ENCODE measurements around the gene RALGAPA1. TPM values are rescaled to one million over a fixed set of nuclear protein-coding genes. Genes with fewer than 3 reads are reported as not detected.

The RALGAPA1 gene
- total RNA-seq = 9.6 and 12.4 TPM in 2 replicates

DNA sequence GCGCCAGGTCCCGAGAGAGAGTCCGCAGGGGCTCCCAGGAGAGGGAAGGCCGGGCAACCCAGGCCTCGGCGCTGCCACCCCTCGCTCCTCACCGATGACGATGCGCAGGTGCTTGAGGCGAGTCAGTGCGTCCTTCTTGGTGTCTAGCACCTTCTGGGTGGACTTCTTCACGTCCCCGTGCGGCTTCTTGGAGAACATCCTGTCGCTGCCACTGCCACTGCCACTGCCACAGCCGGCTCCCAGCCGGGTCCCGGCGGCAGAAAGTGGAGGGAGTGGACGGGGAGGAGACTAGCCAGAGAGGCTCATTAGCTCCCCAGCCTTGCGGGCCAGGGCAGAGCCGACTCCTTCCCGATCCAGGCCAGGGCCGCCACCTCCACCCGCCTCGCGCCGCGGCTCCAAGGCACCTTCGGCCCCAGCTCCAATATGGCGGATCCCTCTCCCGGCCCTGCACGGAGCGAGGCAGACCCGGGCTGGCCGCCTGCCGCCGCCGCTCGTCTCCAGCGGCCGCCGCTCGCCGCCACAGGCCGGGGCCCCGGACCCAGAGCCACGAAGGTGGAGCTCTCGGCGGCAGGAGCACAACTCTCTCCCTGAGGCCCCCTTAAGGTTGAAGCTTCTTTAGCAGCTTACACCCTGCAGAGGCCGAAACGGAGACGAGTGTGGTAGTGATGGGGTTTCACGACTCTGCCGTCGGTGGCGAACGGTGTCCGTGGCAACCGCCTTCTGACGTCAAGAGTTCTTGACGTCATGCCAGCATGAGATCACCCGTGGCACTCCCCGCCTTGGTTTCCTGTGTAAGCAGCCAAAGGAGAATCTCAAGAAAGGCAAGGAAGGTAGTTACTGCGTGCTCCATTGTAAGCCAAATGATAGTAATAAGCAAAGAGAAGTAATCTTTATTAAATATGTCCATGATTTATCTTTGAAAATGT lies at the start of gene RALGAPA1:
Gene RALGAPA1 (minus strand): TSS at position 658 of the 926 bp plus-strand sequence. CDS start 460 bp downstream, at position 198.

DNA sequence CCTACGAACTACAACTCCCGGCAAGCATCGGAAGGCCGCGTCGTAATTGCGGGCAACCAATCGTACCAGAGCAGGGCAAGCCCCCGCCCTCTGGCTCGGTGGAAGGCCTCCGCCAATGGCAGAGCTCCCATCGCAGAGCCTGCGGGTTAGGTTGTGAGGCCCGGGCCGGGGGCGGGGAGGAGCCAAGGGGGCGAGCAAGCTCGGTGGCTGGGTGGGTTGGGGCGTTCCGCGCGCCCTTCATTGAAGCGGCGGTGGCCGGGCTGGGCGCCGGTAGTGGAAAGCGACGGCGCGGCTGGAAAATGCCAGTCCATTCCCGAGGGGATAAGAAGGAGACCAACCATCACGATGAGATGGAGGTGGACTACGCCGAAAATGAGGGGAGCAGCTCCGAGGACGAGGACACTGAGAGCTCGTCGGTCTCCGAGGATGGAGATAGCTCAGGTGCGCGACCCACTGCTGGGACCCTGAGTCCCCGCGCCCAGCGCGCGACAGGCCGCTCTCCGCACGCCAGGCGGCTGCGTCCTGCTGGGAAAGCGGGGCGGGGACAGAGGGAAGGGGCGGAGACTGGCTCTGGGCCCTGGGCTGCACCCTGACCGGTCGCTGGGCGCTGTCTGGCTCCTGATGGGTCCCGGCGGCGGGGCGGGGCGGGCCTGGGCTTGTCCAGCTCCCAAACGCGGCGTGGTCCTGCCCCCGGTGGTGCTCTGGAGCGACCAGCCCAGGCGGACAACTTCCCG lies 17.3 kb upstream of the RALGAPA1 start, which contains the start of gene BRMS1L:
Gene BRMS1L (plus strand): TSS at position 121 of the 734 bp plus-strand sequence. CDS start 179 bp downstream, at position 300.

DNA sequence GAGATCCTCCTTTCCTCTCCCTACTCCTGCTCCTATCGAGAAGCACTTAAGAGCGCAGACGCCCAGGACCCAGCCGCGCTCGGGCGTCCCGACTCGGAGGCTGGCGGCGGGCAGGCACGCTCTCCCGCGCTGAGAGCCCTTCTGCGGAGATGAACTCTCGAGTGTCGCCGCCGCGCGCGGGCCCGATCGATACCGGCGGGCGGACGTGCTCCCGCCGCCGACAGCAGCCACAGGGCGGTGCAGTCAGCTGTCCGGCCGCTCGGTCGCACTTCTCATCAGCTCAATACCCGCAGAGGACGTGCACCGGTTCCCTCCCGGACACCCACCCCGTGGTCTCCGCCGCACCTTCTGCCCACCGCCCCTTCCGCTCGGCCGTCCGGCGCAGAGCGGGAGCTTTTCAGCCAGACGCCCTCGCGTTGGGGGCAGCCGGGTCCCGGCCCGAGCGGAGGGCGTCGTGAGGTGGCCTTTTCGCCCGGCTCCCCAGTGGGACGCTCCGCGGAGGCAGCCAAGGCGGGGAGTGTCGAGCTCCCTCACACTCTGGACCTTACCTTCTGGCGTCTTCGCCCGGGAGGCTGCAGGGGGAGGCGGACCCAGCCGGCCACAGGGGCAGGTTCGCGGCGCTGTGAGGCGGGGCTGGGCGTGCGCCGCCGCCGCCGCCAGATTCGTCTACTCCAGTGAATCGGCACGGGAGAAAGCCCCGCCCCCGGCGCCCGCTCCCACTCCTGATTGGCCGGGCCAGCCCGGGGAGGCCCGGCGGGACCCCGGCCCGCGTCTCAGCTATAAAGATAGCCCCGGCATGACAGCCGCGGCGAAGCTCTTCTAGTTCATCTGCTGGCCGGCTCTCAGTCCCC lies 275.5 kb downstream of the RALGAPA1 start, which contains the start of gene INSM2:
Gene INSM2 (plus strand): TSS at position 808 of the 851 bp plus-strand sequence. CDS start 89 bp downstream, outside the sequence.

Other genes with a start within 250 kb of the RALGAPA1 start
- 3.0 and 3.8 TPM in 2 replicates for gene BRMS1L, start 17.0 kb upstream of the RALGAPA1 start, total RNA-seq